HepG2 (cell line): ENCODE data around the gene CRTC2. TPM values are rescaled to one million over a fixed set of nuclear protein-coding genes. Genes with fewer than 3 reads are reported as not detected.

Experiments
- ATAC-seq: fragments of 200-7000 bp; cut with Tn5 transposase; 3 replicates; pipeline ENCODE4 v1.9.1; 2020; ENCODE audit warnings: mild to moderate bottlenecking, moderate library complexity
- BruUV-seq: library from RNA; stranded (reverse); fragments of 400-500 nt; replicated peaks from 2 replicates; lab custom pipeline; 2021; lab: Mats Ljungman, UMichigan
- CTCF ChIA-PET: fragments of 300-600 bp; formaldehyde crosslinking; extraction: SDS; loops from one replicate; lab custom pipeline; 2021; ENCODE audit warnings: low total read pairs, inconsistent platforms, low intra/inter-chr PET ratio; lab: Yijun Ruan, JAX
- POLR2A ChIA-PET: fragments of 350-600 bp; sonication (Branson Sonifier 250); formaldehyde crosslinking; loops from one replicate; lab custom pipeline; 2020; ENCODE audit warnings: antibody characterized with exemption, inconsistent platforms; lab: Yijun Ruan, JAX
- DNase-seq: peaks from one replicate; pipeline ENCODE4 v3.0.0-alpha.2; 2015; ENCODE audit warnings: low spot score
- FAIRE-seq: peaks from 3 replicates; lab custom pipeline; 2011; peaks lifted over from hg19 to GRCh38; lab: Jason Lieb, UNC
- H2AFZ ChIP-seq: one replicate; pipeline ENCODE4 v1.6.1; 2011; ENCODE audit warnings: low read length, inconsistent platforms
- H3K27ac ChIP-seq: fragments of 300-600 bp; 3 replicates; pipeline ENCODE4 v1.8.0; 2011; ENCODE audit warnings: mixed run types, mild to moderate bottlenecking, mixed read lengths, low read length, inconsistent platforms; ENCODE audit not compliant: insufficient read depth; ENCODE audit errors: extremely low read length
- H3K27me3 ChIP-seq, 2 experiments: fragments of 200-600 bp in 1 of 2; 2 replicates in 1 of 2; 3 replicates in 1 of 2; pipeline versions ENCODE4 v1.6.0 to v1.8.0; 2011; ENCODE audit warnings: low read length in 2 of 2, mild to moderate bottlenecking in 2 of 2, moderate library complexity in 2 of 2, inconsistent platforms in 1 of 2; ENCODE audit not compliant: insufficient read depth in 2 of 2, control insufficient read depth in 1 of 2
- H3K36me3 ChIP-seq, 2 experiments: fragments of 200-600 bp in 1 of 2; replicated peaks in 1 of 2; 2 replicates in 1 of 2; 3 replicates in 1 of 2; pipeline versions ENCODE4 v1.5.1 to v1.8.0; 2011; ENCODE audit warnings: low read length in 2 of 2, inconsistent platforms in 1 of 2; ENCODE audit not compliant: insufficient read depth in 2 of 2, control insufficient read depth in 1 of 2
- H3K4me1 ChIP-seq: 2 replicates; pipeline ENCODE4 v1.5.1; 2012; ENCODE audit warnings: low read length, inconsistent platforms; ENCODE audit not compliant: insufficient read depth
- H3K4me2 ChIP-seq: 2 replicates; pipeline ENCODE4 v1.6.0; 2011; ENCODE audit warnings: low read depth, low read length, inconsistent platforms
- H3K4me3 ChIP-seq, 3 experiments: fragments of 200-600 bp in 1 of 3; sonication (generic), shearing (Covaris generic) in 1 of 3; replicated peaks in 1 of 3; 2 replicates each; pipeline ENCODE4 v1.5.1; 2011 to 2016; ENCODE audit warnings: low read length in 3 of 3, inconsistent platforms in 2 of 3, low read depth in 2 of 3, mild to moderate bottlenecking in 2 of 3, control low read depth in 1 of 3, mixed read lengths in 1 of 3; ENCODE audit not compliant: insufficient read depth in 1 of 3
- H3K79me2 ChIP-seq: one replicate; pipeline ENCODE4 v1.6.1; 2011; ENCODE audit warnings: low read length, inconsistent platforms; ENCODE audit not compliant: insufficient read depth
- H3K9ac ChIP-seq: 2 replicates; pipeline ENCODE4 v1.6.0; 2011; ENCODE audit warnings: mild to moderate bottlenecking, low read depth, low read length, inconsistent platforms; ENCODE audit not compliant: insufficient read depth
- H3K9me3 ChIP-seq: 2 replicates; pipeline ENCODE4 v1.5.1; 2012; ENCODE audit warnings: mild to moderate bottlenecking, low read length
- H4K20me1 ChIP-seq: 2 replicates; pipeline ENCODE4 v1.6.0; 2011; ENCODE audit warnings: inconsistent platforms, mild to moderate bottlenecking, low read length, moderate library complexity; ENCODE audit not compliant: insufficient read depth
- ARNTL ChIP-seq: sonication (generic); formaldehyde crosslinking; IDR thresholded peaks from 2 replicates; pipeline ENCODE4 v1.4.0; 2020; ENCODE audit warnings: mild to moderate bottlenecking, missing genetic modification reagents
- CBX1 ChIP-seq: IDR thresholded peaks from one replicate; pipeline ENCODE4 v1.6.1; 2016; ENCODE audit warnings: antibody characterized with exemption, low read depth
- CC2D1A ChIP-seq: sonication (generic); formaldehyde crosslinking; IDR thresholded peaks from 2 replicates; pipeline ENCODE4 v1.8.1; 2023; ENCODE audit warnings: mild to moderate bottlenecking, missing genetic modification reagents
- GATAD1 ChIP-seq: IDR thresholded peaks from 2 replicates; pipeline ENCODE4 v1.6.1; 2016; ENCODE audit warnings: missing genetic modification reagents, missing compliant biosample characterization
- KDM5A ChIP-seq: fragments of 200-600 bp; sonication (generic); IDR thresholded peaks from 2 replicates; pipeline ENCODE4 v1.7.0; 2018; ENCODE audit warnings: antibody characterized with exemption, mild to moderate bottlenecking, low read length, borderline replicate concordance
- KLF11 ChIP-seq: IDR thresholded peaks from 2 replicates; pipeline ENCODE4 v1.6.1; 2016; ENCODE audit warnings: missing compliant biosample characterization
- MED8 ChIP-seq: sonication (generic); formaldehyde crosslinking; IDR thresholded peaks from 2 replicates; pipeline ENCODE4 v1.8.1; 2023; ENCODE audit warnings: mild to moderate bottlenecking, missing genetic modification reagents; ENCODE audit not compliant: insufficient replicate concordance
- NR3C1 ChIP-seq: sonication (generic); formaldehyde crosslinking; IDR thresholded peaks from 2 replicates; pipeline ENCODE4 v1.4.0; 2020; ENCODE audit warnings: missing genetic modification reagents
- RORA ChIP-seq: sonication (generic); formaldehyde crosslinking; IDR thresholded peaks from 2 replicates; pipeline ENCODE4 v1.5.0; 2020; ENCODE audit warnings: mild to moderate bottlenecking, missing genetic modification reagents, moderate library complexity
- TBP ChIP-seq: sonication (generic); formaldehyde crosslinking; IDR thresholded peaks from 2 replicates; pipeline ENCODE4 v1.5.0; 2020; ENCODE audit warnings: missing genetic modification reagents
- ZNF121 ChIP-seq: sonication (generic); formaldehyde crosslinking; IDR thresholded peaks from 2 replicates; pipeline ENCODE4 v1.5.0; 2020; ENCODE audit warnings: mild to moderate bottlenecking, missing genetic modification reagents
- ZNF225 ChIP-seq: sonication (generic); formaldehyde crosslinking; IDR thresholded peaks from 2 replicates; pipeline ENCODE4 v1.4.0; 2020; ENCODE audit warnings: mild to moderate bottlenecking, missing genetic modification reagents
- ZNF230 ChIP-seq: sonication (generic); formaldehyde crosslinking; IDR thresholded peaks from 2 replicates; pipeline ENCODE4 v1.4.0; 2020; ENCODE audit warnings: mild to moderate bottlenecking, missing genetic modification reagents
- ZNF34 ChIP-seq: sonication (generic); formaldehyde crosslinking; IDR thresholded peaks from 2 replicates; pipeline ENCODE4 v1.4.0; 2020; ENCODE audit warnings: mild to moderate bottlenecking, missing genetic modification reagents, borderline replicate concordance
- ZNF800 ChIP-seq: sonication (generic); formaldehyde crosslinking; IDR thresholded peaks from 2 replicates; pipeline ENCODE4 v1.4.0; 2020; ENCODE audit warnings: missing genetic modification reagents
- WGBS: methylation state at CpG from one replicate; pipeline ENCODE4 v1.1.6; 2017; ENCODE audit warnings: low lambda C conversion rate; 5-methylcytosine and 5-hydroxymethylcytosine counted together
- in situ Hi-C: cut with HindIII; loops from 2 replicates; pipeline ENCODE4 v1.10.0; 2017; ENCODE audit warnings: low pct_unique_long_range_greater_than_20kb; ENCODE audit not compliant: extremely low pct_ligation_motif_present
- intact Hi-C: fragments of 100-400 bp; cut with micrococcal nuclease; formaldehyde crosslinking; loops from one replicate; pipeline ENCODE4 v1.10.0; 2022; ENCODE audit not compliant: unreplicated experiment
- polyA plus RNA-seq, 8 experiments: library from polyadenylated mRNA; depleted of rRNA in 3 of 8; stranded (reverse) in 7 of 8; unstranded in 1 of 8; fragments of >200 nt; fragmentation: Illumina TruSeq in 4 of 8; extraction: Trizol in 4 of 8; gene quantifications; 2 replicates each; pipeline versions ENCODE4 v1.2.1 to v1.2.3, GENCODE V29; 2011 to 2016; ENCODE audit warnings: low read depth in 4 of 8, missing spikeins in 1 of 8, mixed read lengths in 1 of 8; ENCODE audit not compliant: insufficient read depth in 1 of 8
- total RNA-seq, 5 experiments: library from RNA; depleted of rRNA; stranded (reverse); fragments of >200 nt; fragmentation: Illumina TruSeq; extraction: Trizol; gene quantifications; 2 replicates each; pipeline ENCODE4 v1.2.3, GENCODE V29; 2016; ENCODE audit warnings: low read depth in 1 of 5
- TF ChIP-seq, protein P1 (sequence below): sonication (generic); formaldehyde crosslinking; conservative IDR thresholded peaks from 2 replicates; pipeline ENCODE4 v1.8.0; 2022; ENCODE audit warnings: mild to moderate bottlenecking, moderate library complexity, missing genetic modification reagents

Gene CRTC2
- total and polyA plus RNA-seq, 2 of the 13 experiments (the other 11 are each of a cell fraction or from before 2014, with no cell fraction given) = 6.1 to 26.7 TPM

DNA sequence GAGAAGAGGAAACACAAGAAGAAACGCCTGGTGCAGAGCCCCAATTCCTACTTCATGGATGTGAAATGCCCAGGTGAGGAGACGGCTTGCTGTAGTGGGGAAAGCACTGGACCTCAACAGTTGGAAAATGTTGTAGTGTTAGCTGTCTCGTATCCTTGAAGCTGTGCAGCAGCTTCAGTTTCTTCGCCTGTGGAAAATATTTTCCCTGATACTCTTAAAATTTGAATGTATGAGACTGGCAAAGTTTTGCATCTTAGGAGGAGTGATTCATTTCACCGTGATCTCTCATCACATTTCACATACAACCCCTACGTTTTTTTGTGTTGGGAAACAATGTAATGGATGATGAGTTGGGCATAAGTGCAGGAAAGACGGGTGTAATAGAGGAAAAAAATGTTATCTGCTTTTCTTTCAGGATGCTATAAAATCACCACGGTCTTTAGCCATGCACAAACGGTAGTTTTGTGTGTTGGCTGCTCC lies 32.8 kb upstream of the CRTC2 start (continued):
- 0 out of 2 replicates have a peak, but pooled peaks have one; percentile 9 for TF ChIP-seq ZNF800 (CRISPR knock-in tag)
- peak; percentile 17; the same call in 1 of the 2 replicates for TF ChIP-seq ZNF34 (CRISPR knock-in tag)
- TF ChIP-seq RORA (CRISPR knock-in tag) = no peak
- 0 out of 2 replicates have a peak, but pooled peaks have one; percentile 3 for TF ChIP-seq KDM5A

GRCh38 chr1:153990468-153991150 lies 32.2 kb upstream of the CRTC2 start, which contains the start of gene RPS27:
RPS27 (plus strand) TSS chr1:153990762; CDS start chr1:153990797, 35 bp downstream.
- in situ Hi-C loops (no loop called here), intact Hi-C loops (no loop called here)
- peaks cover 19% of the 10 kb centered on the region for H3K79me2 ChIP-seq
- H3K4me3 ChIP-seq = peak within 1 kb of the TSS; percentile 77 to 97 (median 94)
- no TSS peak for BruUV-seq
- peak within 1 kb of the TSS; percentile 76 for H3K4me2 ChIP-seq
- peak; percentile 82 for FAIRE-seq
- H3K9me3 ChIP-seq = no peaks in the 10 kb centered on the region
- H2AFZ ChIP-seq = peak within 1 kb of the TSS; percentile 59
- H3K27ac ChIP-seq = peak within 1 kb of the TSS; percentile 85
- H3K4me1 ChIP-seq = peaks cover 27% of the 10 kb centered on the region
- POLR2A ChIA-PET = interaction anchor here (0.6 to 7.5 kb wide), 43 partner anchors 9 to 382 kb away, joined by 3 to 92 read pairs (median 5); partner anchors contain the start of genes CHTOP, CREB3L4, CRTC2 and DENND4B
- no peaks in the 10 kb centered on the region; a peak in 1 of 5 replicates for H3K27me3 ChIP-seq
- ATAC-seq = peak; percentile 24
- peaks cover 12% of the 10 kb centered on the region for H4K20me1 ChIP-seq
- CTCF ChIA-PET = no interaction called here
- H3K36me3 ChIP-seq = peaks cover 2 to 16% of the 10 kb centered on the region in 2 experiments; a peak in 4 of 5 replicates
- H3K9ac ChIP-seq = peak within 1 kb of the TSS; percentile 98
- peak; percentile 98 for DNase-seq
- 2% methylated on average over 22 of the region's 36 CpGs for WGBS
- TF ChIP-seq CC2D1A (CRISPR knock-in tag) = no peak
- no peak for TF ChIP-seq TBP (CRISPR knock-in tag)
- peak; percentile 68 for TF ChIP-seq CBX1
- TF ChIP-seq KLF11 (CRISPR knock-in tag) = peak; percentile 90
- no peak for TF ChIP-seq ZNF121 (CRISPR knock-in tag)
- TF ChIP-seq ZNF225 (CRISPR knock-in tag) = no peak
- TF ChIP-seq, protein P1, sequence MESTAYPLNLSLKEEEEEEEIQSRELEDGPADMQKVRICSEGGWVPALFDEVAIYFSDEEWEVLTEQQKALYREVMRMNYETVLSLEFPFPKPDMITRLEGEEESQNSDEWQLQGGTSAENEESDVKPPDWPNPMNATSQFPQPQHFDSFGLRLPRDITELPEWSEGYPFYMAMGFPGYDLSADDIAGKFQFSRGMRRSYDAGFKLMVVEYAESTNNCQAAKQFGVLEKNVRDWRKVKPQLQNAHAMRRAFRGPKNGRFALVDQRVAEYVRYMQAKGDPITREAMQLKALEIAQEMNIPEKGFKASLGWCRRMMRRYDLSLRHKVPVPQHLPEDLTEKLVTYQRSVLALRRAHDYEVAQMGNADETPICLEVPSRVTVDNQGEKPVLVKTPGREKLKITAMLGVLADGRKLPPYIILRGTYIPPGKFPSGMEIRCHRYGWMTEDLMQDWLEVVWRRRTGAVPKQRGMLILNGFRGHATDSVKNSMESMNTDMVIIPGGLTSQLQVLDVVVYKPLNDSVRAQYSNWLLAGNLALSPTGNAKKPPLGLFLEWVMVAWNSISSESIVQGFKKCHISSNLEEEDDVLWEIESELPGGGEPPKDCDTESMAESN (CRISPR knock-in tag) = peak; percentile 74
- peak; percentile 87 for TF ChIP-seq GATAD1 (CRISPR knock-in tag)
- TF ChIP-seq MED8 (CRISPR knock-in tag) = no peak
- peak; percentile 87 for TF ChIP-seq ZNF230
- TF ChIP-seq ARNTL (CRISPR knock-in tag) = peak; percentile 66; the same call in 1 of the 2 replicates
- no peak for TF ChIP-seq NR3C1 (CRISPR knock-in tag)
